RWPE2 (cell line): ENCODE data around the gene PSAP.

Experiments used
- ATAC-seq: fragments of 200-7000 bp; cut with Tn5 transposase; 3 replicates; pipeline ENCODE4 v1.9.1; 2021; ENCODE audit warnings: low read depth
- DNase-seq: peaks from one replicate; pipeline ENCODE4 v3.0.0-alpha.2; 2020; ENCODE audit warnings: low spot score
- H3K27ac ChIP-seq: fragments of 450-650 bp; 2 replicates; pipeline ENCODE4 v1.5.1; 2017; ENCODE audit warnings: mild to moderate bottlenecking; ENCODE audit not compliant: poor library complexity, severe bottlenecking
- H3K27me3 ChIP-seq: fragments of 250-450 bp; sonication (Bioruptor Pico); 2 replicates; pipeline ENCODE4 v1.5.1; 2021; ENCODE audit warnings: mild to moderate bottlenecking, moderate library complexity; ENCODE audit not compliant: insufficient read depth, poor library complexity, severe bottlenecking
- H3K36me3 ChIP-seq: fragments of 250-450 bp; sonication (Bioruptor Pico); 2 replicates; pipeline ENCODE4 v1.5.1; 2020; ENCODE audit warnings: low read depth, mild to moderate bottlenecking, moderate library complexity
- H3K4me1 ChIP-seq: fragments of 250-450 bp; sonication (Bioruptor Pico); 2 replicates; pipeline ENCODE4 v1.5.1; 2021; ENCODE audit warnings: mild to moderate bottlenecking, moderate library complexity; ENCODE audit not compliant: insufficient read depth, poor library complexity, severe bottlenecking
- H3K4me3 ChIP-seq: fragments of 250-450 bp; sonication (Bioruptor Pico); 2 replicates; pipeline ENCODE4 v1.5.1; 2021; ENCODE audit warnings: mild to moderate bottlenecking, moderate library complexity; ENCODE audit not compliant: severe bottlenecking
- H3K9me3 ChIP-seq: fragments of 250-450 bp; sonication (Bioruptor Pico); 2 replicates; pipeline ENCODE4 v1.5.1; 2021; ENCODE audit warnings: mild to moderate bottlenecking, moderate library complexity; ENCODE audit not compliant: severe bottlenecking
- CTCF ChIP-seq: fragments of 450-650 bp; IDR thresholded peaks from one replicate; pipeline ENCODE4 v1.5.1; 2017; ENCODE audit warnings: mild to moderate bottlenecking, moderate library complexity; ENCODE audit not compliant: poor library complexity, severe bottlenecking

Gene PSAP

GRCh38 chr10:71819985-71820384 lies 31.1 kb downstream of the PSAP start:
- Histone ChIP-seq H3K36me3 (peaks cover 89% of the 10 kb centered on the region), H3K27me3 (no peaks in the 10 kb centered on the region), H3K9me3 (no peaks in the 10 kb centered on the region), H3K4me1 (no peaks in the 10 kb centered on the region), H3K27ac (no peak overlapping the region), H3K4me3 (no peak overlapping the region)
- no peak for ATAC-seq
- DNase-seq, result no peak
- TF ChIP-seq CTCF, result no peak

- H3K27ac ChIP-seq, result no peak overlapping the region
- H3K27me3 ChIP-seq, result no peaks in the 10 kb centered on the region
- no peak for ATAC-seq
- no peak for TF ChIP-seq CTCF
- H3K36me3 ChIP-seq, result peaks cover 83% of the 10 kb centered on the region
- no peak overlapping the region for H3K4me3 ChIP-seq
- H3K9me3 ChIP-seq, result no peaks in the 10 kb centered on the region
- H3K4me1 ChIP-seq, result no peaks in the 10 kb centered on the region
- no peak for DNase-seq
Observed at GRCh38 chr10:71819441-71819861, 31.6 kb downstream of the PSAP start.

GRCh38 chr10:71818674-71819260 lies 32.3 kb downstream of the PSAP start:
- DNase-seq (no peak), ATAC-seq (no peak)
- Histone ChIP-seq H3K4me1 (no peaks in the 10 kb centered on the region), H3K27me3 (no peaks in the 10 kb centered on the region), H3K4me3 (no peak overlapping the region), H3K9me3 (no peaks in the 10 kb centered on the region), H3K27ac (no peak overlapping the region), H3K36me3 (peaks cover 78% of the 10 kb centered on the region)
- TF ChIP-seq CTCF, result no peak

- no peaks in the 10 kb centered on the region for H3K27me3 ChIP-seq
- H3K27ac ChIP-seq, result no peak overlapping the region
- no peaks in the 10 kb centered on the region for H3K9me3 ChIP-seq
- no peaks in the 10 kb centered on the region for H3K4me1 ChIP-seq
- ATAC-seq (no peak), DNase-seq (no peak)
- H3K4me3 ChIP-seq, result no peak overlapping the region
- peaks cover 72% of the 10 kb centered on the region for H3K36me3 ChIP-seq
- no peak for TF ChIP-seq CTCF
Observed at GRCh38 chr10:71817831-71818655, 33.0 kb downstream of the PSAP start.
